Measurements from ENCODE around the gene SAMD11.
"Not testable (repeated sequence)": the region's sequence is repeated elsewhere in the genome, so short reads cannot be mapped to it uniquely, and the experiment has no call there.

SAMD11 gene

GRCh38 chr1:923131-923990 is at the start of gene SAMD11:
TSS of gene SAMD11 (plus strand) at chr1:923923. CDS start at chr1:924432, 509 bp downstream.
- Mint-ChIP-seq H3K4me1 (peaks cover 14% of the 10 kb centered on the region), H3K9me3 (no peaks in the 10 kb centered on the region), H3K36me3 (no peaks in the 10 kb centered on the region), H3K27ac (peak within 1 kb of the TSS; percentile 52), H3K27me3 (peaks cover 94% of the 10 kb centered on the region), H3K4me3 (peak within 1 kb of the TSS; percentile 60)
- CTCF ChIA-PET = no interaction called here
- DNase-seq = peak; percentile 60

GRCh38 chr1:876428-877208 is 47.1 kb upstream of the SAMD11 start:
- DNase-seq, H3K4me1 Mint-ChIP-seq, H3K4me3 Mint-ChIP-seq, CTCF ChIA-PET, H3K36me3 Mint-ChIP-seq, H3K27ac Mint-ChIP-seq, H3K9me3 Mint-ChIP-seq: not testable (repeated sequence)
- peaks cover 32% of the 10 kb centered on the region for H3K27me3 Mint-ChIP-seq

- H3K36me3 Mint-ChIP-seq, H3K4me3 Mint-ChIP-seq, H3K4me1 Mint-ChIP-seq, H3K9me3 Mint-ChIP-seq, DNase-seq, H3K27ac Mint-ChIP-seq, CTCF ChIA-PET: not testable (repeated sequence)
- H3K27me3 Mint-ChIP-seq = peaks cover 32% of the 10 kb centered on the region
These were observed 46.3 kb upstream of the SAMD11 start for GRCh38 chr1:877209-877986.

- H3K4me3 Mint-ChIP-seq, H3K4me1 Mint-ChIP-seq, DNase-seq, H3K9me3 Mint-ChIP-seq, CTCF ChIA-PET, H3K36me3 Mint-ChIP-seq, H3K27ac Mint-ChIP-seq: not testable (repeated sequence)
- peaks cover 29% of the 10 kb centered on the region for H3K27me3 Mint-ChIP-seq
These were observed 43.2 kb upstream of the SAMD11 start for GRCh38 chr1:880511-880910.

GRCh38 chr1:880915-881314 is 42.8 kb upstream of the SAMD11 start:
- H3K27me3 Mint-ChIP-seq = peaks cover 32% of the 10 kb centered on the region
- H3K9me3 Mint-ChIP-seq, H3K27ac Mint-ChIP-seq, DNase-seq, H3K4me3 Mint-ChIP-seq, CTCF ChIA-PET, H3K36me3 Mint-ChIP-seq, H3K4me1 Mint-ChIP-seq: not testable (repeated sequence)

GRCh38 chr1:886311-886710 is 37.4 kb upstream of the SAMD11 start:
- Mint-ChIP-seq H3K4me1 (no peaks in the 10 kb centered on the region), H3K9me3 (no peaks in the 10 kb centered on the region), H3K27me3 (peaks cover 57% of the 10 kb centered on the region), H3K36me3 (no peaks in the 10 kb centered on the region), H3K4me3 (no peak overlapping the region), H3K27ac (no peak overlapping the region)
- DNase-seq = no peak
- CTCF ChIA-PET = no interaction called here

GRCh38 chr1:886760-887159 is 37.0 kb upstream of the SAMD11 start:
- Mint-ChIP-seq H3K36me3 (no peaks in the 10 kb centered on the region), H3K4me3 (no peak overlapping the region), H3K4me1 (no peaks in the 10 kb centered on the region), H3K27me3 (peaks cover 58% of the 10 kb centered on the region), H3K9me3 (no peaks in the 10 kb centered on the region), H3K27ac (no peak overlapping the region)
- no peak for DNase-seq
- CTCF ChIA-PET = no interaction called here

GRCh38 chr1:888297-888696 is 35.4 kb upstream of the SAMD11 start:
- no peaks in the 10 kb centered on the region for H3K9me3 Mint-ChIP-seq
- no peak overlapping the region for H3K27ac Mint-ChIP-seq
- H3K4me1 Mint-ChIP-seq = no peaks in the 10 kb centered on the region
- H3K36me3 Mint-ChIP-seq = no peaks in the 10 kb centered on the region
- DNase-seq = no peak
- CTCF ChIA-PET = no interaction called here
- H3K27me3 Mint-ChIP-seq = peaks cover 63% of the 10 kb centered on the region
- no peak overlapping the region for H3K4me3 Mint-ChIP-seq

GRCh38 chr1:889774-890173 is 33.9 kb upstream of the SAMD11 start:
- H3K27ac Mint-ChIP-seq, H3K4me1 Mint-ChIP-seq, H3K9me3 Mint-ChIP-seq, H3K36me3 Mint-ChIP-seq, CTCF ChIA-PET, H3K4me3 Mint-ChIP-seq, DNase-seq: not testable (repeated sequence)
- peaks cover 70% of the 10 kb centered on the region for H3K27me3 Mint-ChIP-seq

- H3K4me3 Mint-ChIP-seq, CTCF ChIA-PET, H3K9me3 Mint-ChIP-seq: not testable (repeated sequence)
These were observed 33.5 kb upstream of the SAMD11 start for GRCh38 chr1:890234-890633.

GRCh38 chr1:890661-891060 is 33.1 kb upstream of the SAMD11 start:
- no peaks in the 10 kb centered on the region for H3K9me3 Mint-ChIP-seq
- no peaks in the 10 kb centered on the region for H3K4me1 Mint-ChIP-seq
- H3K36me3 Mint-ChIP-seq = no peaks in the 10 kb centered on the region
- no peak overlapping the region for H3K4me3 Mint-ChIP-seq
- CTCF ChIA-PET = no interaction called here
- DNase-seq = no peak
- H3K27ac Mint-ChIP-seq = no peak overlapping the region
- peaks cover 70% of the 10 kb centered on the region for H3K27me3 Mint-ChIP-seq

More at GRCh38 chr1:890234-890633, 33.5 kb upstream of the SAMD11 start:
- not testable (repeated sequence) for DNase-seq, H3K4me1 Mint-ChIP-seq, H3K36me3 Mint-ChIP-seq, H3K27ac Mint-ChIP-seq
- H3K27me3 Mint-ChIP-seq = peaks cover 71% of the 10 kb centered on the region

GRCh38 chr1:897226-897625 is 26.5 kb upstream of the SAMD11 start:
- Mint-ChIP-seq H3K4me3 (no peak overlapping the region), H3K27ac (no peak overlapping the region), H3K9me3 (peaks cover 10% of the 10 kb centered on the region), H3K36me3 (peaks cover 5% of the 10 kb centered on the region), H3K4me1 (peaks cover 9% of the 10 kb centered on the region), H3K27me3 (peaks cover 75% of the 10 kb centered on the region)
- CTCF ChIA-PET = interaction anchor here (1.1 kb wide), 1 partner anchor 15 kb away, joined by 3 read pairs; no protein-coding TSS in a partner anchor
- DNase-seq = no peak

- not testable (repeated sequence) for H3K9me3 Mint-ChIP-seq, H3K27ac Mint-ChIP-seq, H3K4me1 Mint-ChIP-seq, DNase-seq, H3K4me3 Mint-ChIP-seq, H3K36me3 Mint-ChIP-seq
- peaks cover 71% of the 10 kb centered on the region for H3K27me3 Mint-ChIP-seq
- CTCF ChIA-PET = interaction anchor here (1.1 kb wide), 1 partner anchor 14 kb away, joined by 3 read pairs; no protein-coding TSS in a partner anchor
These were observed 25.8 kb upstream of the SAMD11 start for GRCh38 chr1:897951-898350.

- Mint-ChIP-seq H3K4me3 (no peak overlapping the region), H3K27me3 (peaks cover 76% of the 10 kb centered on the region), H3K4me1 (peaks cover 15% of the 10 kb centered on the region)
These were observed 23.9 kb upstream of the SAMD11 start for GRCh38 chr1:899636-900317.

More at GRCh38 chr1:899636-900317, 23.9 kb upstream of the SAMD11 start:
- Mint-ChIP-seq H3K9me3 (peaks cover 10% of the 10 kb centered on the region), H3K27ac (no peak overlapping the region), H3K36me3 (peaks cover 5% of the 10 kb centered on the region)
- no peak for DNase-seq
- CTCF ChIA-PET = no interaction called here

All from activated naive CD4-positive, alpha-beta T cell treated with anti-CD3 and anti-CD28 coated beads, Interleukin-2, amount 10 ng/mL, durations not matched to agents 7 days and 5 days (primary cell).